IPS-15b (cell line): Measurements from ENCODE around the gene KCNIP4.

Experiments
- H3K27me3 ChIP-seq: one replicate; pipeline ENCODE4 v1.6.1; 2013; ENCODE audit warnings: low read length; ENCODE audit not compliant: control insufficient read depth, insufficient read depth
- H3K36me3 ChIP-seq: one replicate; pipeline ENCODE4 v1.6.1; 2013; ENCODE audit warnings: low read length; ENCODE audit not compliant: control insufficient read depth, insufficient read depth
- H3K4me1 ChIP-seq: one replicate; pipeline ENCODE4 v1.6.1; 2013; ENCODE audit warnings: mild to moderate bottlenecking, low read length; ENCODE audit not compliant: control insufficient read depth, insufficient read depth
- H3K4me3 ChIP-seq: one replicate; pipeline ENCODE4 v1.5.1; 2013; ENCODE audit warnings: low read depth, low read length
- H3K9ac ChIP-seq: one replicate; pipeline ENCODE4 v1.6.1; 2013; ENCODE audit warnings: low read depth, mild to moderate bottlenecking, low read length
- H3K9me3 ChIP-seq: one replicate; pipeline ENCODE4 v1.6.1; 2013; ENCODE audit warnings: mild to moderate bottlenecking, low read length; ENCODE audit not compliant: control insufficient read depth, insufficient read depth

KCNIP4 gene

GRCh38 chr4:21749924-21750323 lies 198.6 kb downstream of the KCNIP4 start:
- Histone ChIP-seq H3K9ac (no peak overlapping the region), H3K27me3 (no peaks in the 10 kb centered on the region), H3K4me1 (no peaks in the 10 kb centered on the region), H3K4me3 (no peak overlapping the region), H3K9me3 (no peaks in the 10 kb centered on the region), H3K36me3 (no peaks in the 10 kb centered on the region)

GRCh38 chr4:21749412-21749811 lies 199.2 kb downstream of the KCNIP4 start:
- Histone ChIP-seq H3K36me3 (no peaks in the 10 kb centered on the region), H3K4me3 (no peak overlapping the region), H3K27me3 (no peaks in the 10 kb centered on the region), H3K4me1 (no peaks in the 10 kb centered on the region), H3K9me3 (no peaks in the 10 kb centered on the region), H3K9ac (no peak overlapping the region)

DNA sequence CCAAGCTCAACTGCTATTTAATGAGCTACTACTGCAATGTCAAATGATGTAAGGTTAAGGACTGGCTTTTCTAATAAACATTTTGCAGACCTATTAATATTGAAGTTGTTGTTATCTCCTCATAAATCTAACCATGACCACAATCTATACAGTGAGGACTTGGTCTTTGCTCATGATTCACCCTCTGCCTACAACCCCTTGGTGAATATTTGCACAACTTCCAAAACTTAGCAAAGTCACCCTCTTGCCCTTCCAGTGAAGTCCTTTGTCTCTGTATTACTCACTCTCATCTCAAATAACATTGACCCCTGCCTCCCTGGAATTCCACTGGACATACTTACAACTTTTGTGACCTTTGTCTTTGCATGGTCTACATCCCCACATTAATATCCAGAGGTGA lies 204.5 kb downstream of the KCNIP4 start:
- Histone ChIP-seq H3K4me3 (no peak overlapping the region), H3K36me3 (no peaks in the 10 kb centered on the region), H3K4me1 (no peaks in the 10 kb centered on the region), H3K9me3 (no peaks in the 10 kb centered on the region), H3K27me3 (no peaks in the 10 kb centered on the region), H3K9ac (no peak overlapping the region)

GRCh38 chr4:21742326-21742725 lies 206.2 kb downstream of the KCNIP4 start:
- H3K4me1 ChIP-seq = no peaks in the 10 kb centered on the region
- no peaks in the 10 kb centered on the region for H3K27me3 ChIP-seq
- no peak overlapping the region for H3K9ac ChIP-seq
- no peaks in the 10 kb centered on the region for H3K36me3 ChIP-seq
- H3K9me3 ChIP-seq = no peaks in the 10 kb centered on the region
- H3K4me3 ChIP-seq = no peak overlapping the region

- Histone ChIP-seq H3K9me3 (no peaks in the 10 kb centered on the region), H3K4me1 (no peaks in the 10 kb centered on the region), H3K9ac (no peak overlapping the region), H3K27me3 (no peaks in the 10 kb centered on the region), H3K36me3 (no peaks in the 10 kb centered on the region), H3K4me3 (no peak overlapping the region)
Measured at GRCh38 chr4:21738821-21739220, 209.8 kb downstream of the KCNIP4 start.

GRCh38 chr4:21735866-21736265 lies 212.7 kb downstream of the KCNIP4 start:
- Histone ChIP-seq H3K27me3 (no peaks in the 10 kb centered on the region), H3K9me3 (no peaks in the 10 kb centered on the region)

DNA sequence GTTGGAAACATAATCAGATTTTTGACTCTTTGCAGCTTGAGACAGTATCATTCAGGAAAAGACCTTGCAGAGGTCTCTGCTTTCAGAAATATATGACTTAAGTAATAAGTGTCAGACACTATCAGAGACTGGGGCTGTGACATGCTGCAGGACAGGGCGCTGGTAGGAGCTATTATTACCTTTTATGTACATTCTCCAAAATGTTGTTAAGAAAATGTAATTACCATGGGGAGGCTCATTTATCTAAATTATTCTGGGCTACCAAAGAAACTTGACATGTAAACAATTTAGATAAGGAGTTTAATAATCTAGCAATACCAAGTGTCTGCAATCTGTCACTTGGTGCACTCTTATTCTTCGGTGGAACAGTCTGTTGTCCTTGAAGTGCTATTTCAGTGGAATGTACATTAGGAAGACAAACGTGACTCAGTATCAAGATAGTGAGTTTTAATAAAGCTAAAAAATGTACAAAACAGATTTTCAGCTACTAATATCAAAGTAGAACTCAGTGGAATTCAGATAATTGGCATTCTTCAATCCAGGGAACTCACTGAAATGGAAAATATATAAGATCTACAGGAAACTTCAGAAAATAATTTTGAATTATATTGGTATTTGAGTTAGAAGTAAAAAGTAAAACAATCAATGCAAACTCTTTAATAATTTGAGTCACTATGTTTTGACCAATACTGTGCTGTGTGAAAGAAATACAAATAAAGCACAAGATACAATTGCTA lies 214.5 kb downstream of the KCNIP4 start:
- no peaks in the 10 kb centered on the region for H3K9me3 ChIP-seq
- no peak overlapping the region for H3K9ac ChIP-seq
- no peaks in the 10 kb centered on the region for H3K36me3 ChIP-seq
- H3K4me1 ChIP-seq = no peaks in the 10 kb centered on the region
- H3K27me3 ChIP-seq = no peaks in the 10 kb centered on the region
- no peak overlapping the region for H3K4me3 ChIP-seq

More at GRCh38 chr4:21735866-21736265, 212.7 kb downstream of the KCNIP4 start:
- Histone ChIP-seq H3K4me1 (no peaks in the 10 kb centered on the region), H3K9ac (no peak overlapping the region), H3K36me3 (no peaks in the 10 kb centered on the region), H3K4me3 (no peak overlapping the region)

GRCh38 chr4:21728304-21728703 lies 220.3 kb downstream of the KCNIP4 start:
- Histone ChIP-seq H3K36me3 (no peaks in the 10 kb centered on the region), H3K9ac (no peak overlapping the region), H3K27me3 (no peaks in the 10 kb centered on the region), H3K4me1 (no peaks in the 10 kb centered on the region), H3K4me3 (no peak overlapping the region), H3K9me3 (no peaks in the 10 kb centered on the region)

- no peaks in the 10 kb centered on the region for H3K27me3 ChIP-seq
- H3K4me3 ChIP-seq = no peak overlapping the region
- no peaks in the 10 kb centered on the region for H3K9me3 ChIP-seq
- H3K4me1 ChIP-seq = no peaks in the 10 kb centered on the region
- no peak overlapping the region for H3K9ac ChIP-seq
- no peaks in the 10 kb centered on the region for H3K36me3 ChIP-seq
Measured at GRCh38 chr4:21726255-21726815, 222.2 kb downstream of the KCNIP4 start.

DNA sequence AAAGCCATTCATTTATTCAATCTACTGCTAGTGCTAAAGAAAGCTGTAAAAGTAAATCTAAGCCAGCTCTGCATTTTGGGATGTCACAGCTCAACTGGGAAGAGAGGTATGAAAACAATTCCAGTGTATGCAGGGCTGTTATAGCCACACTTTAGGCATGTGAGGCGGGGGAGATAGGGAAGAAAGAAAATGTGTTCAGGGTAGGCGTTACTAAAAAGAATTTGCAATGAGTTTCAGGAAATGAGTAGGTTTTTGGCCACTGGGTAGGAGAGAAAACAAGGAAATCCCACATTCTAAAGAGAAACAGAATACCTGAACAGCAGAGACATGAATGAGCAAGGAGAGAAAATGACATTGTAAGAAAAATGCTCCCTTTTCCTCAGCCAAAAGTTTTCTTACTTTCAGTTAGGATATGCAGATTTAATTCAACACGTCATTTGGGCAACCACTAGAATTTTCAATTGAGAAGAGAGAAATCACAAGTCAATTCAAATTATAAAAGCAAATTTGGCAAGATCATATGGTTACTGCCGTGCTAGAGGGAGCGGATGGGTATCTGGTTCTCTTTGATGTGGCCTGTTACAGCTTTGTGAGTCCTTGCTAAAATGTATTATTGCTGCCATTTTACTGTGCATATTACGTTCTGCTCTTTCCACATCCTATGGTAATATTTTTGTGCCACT lies 226.3 kb downstream of the KCNIP4 start:
- no peaks in the 10 kb centered on the region for H3K9me3 ChIP-seq
- H3K36me3 ChIP-seq = no peaks in the 10 kb centered on the region
- H3K27me3 ChIP-seq = no peaks in the 10 kb centered on the region
- H3K4me3 ChIP-seq = no peak overlapping the region
- H3K4me1 ChIP-seq = no peaks in the 10 kb centered on the region
- no peak overlapping the region for H3K9ac ChIP-seq

DNA sequence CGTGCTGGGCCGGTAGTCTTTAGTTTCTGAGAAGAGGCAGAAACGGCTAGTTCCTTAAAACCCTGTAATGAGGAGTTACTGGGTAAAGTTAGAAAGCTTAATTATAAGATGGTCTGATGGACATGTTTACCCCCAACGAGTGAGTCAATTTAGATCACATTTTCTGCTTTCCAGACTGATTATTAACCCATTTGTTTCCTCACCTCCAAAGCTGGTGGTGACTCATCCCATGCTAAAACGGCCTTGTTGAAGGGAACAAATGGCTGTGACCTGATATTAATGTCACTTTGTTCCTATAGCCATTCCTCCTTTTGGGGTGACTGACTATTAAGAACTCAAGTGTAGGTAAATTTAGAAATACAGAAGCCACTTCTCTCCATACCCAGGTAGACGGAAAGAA lies 232.0 kb downstream of the KCNIP4 start:
- H3K9me3 ChIP-seq = no peaks in the 10 kb centered on the region
- no peaks in the 10 kb centered on the region for H3K36me3 ChIP-seq
- no peaks in the 10 kb centered on the region for H3K4me1 ChIP-seq
- no peak overlapping the region for H3K4me3 ChIP-seq
- no peak overlapping the region for H3K9ac ChIP-seq
- H3K27me3 ChIP-seq = no peaks in the 10 kb centered on the region
